ENCODE measurements around the gene CSNK1G2. TPM values are rescaled to one million over a fixed set of nuclear protein-coding genes. Genes with fewer than 3 reads are reported as not detected.
A peak's percentile ranks its signal among the peaks of the same experiment; 100 is the strongest.
"Not testable (repeated sequence)": the region's sequence is repeated elsewhere in the genome, so short reads cannot be mapped to it uniquely, and the experiment has no call there.

Gene CSNK1G2
- total RNA-seq, 5 donors from 2014 or later (not counting 1 experiment from before 2014, with no cell fraction given): 104 to 181 (median 161) TPM

DNA sequence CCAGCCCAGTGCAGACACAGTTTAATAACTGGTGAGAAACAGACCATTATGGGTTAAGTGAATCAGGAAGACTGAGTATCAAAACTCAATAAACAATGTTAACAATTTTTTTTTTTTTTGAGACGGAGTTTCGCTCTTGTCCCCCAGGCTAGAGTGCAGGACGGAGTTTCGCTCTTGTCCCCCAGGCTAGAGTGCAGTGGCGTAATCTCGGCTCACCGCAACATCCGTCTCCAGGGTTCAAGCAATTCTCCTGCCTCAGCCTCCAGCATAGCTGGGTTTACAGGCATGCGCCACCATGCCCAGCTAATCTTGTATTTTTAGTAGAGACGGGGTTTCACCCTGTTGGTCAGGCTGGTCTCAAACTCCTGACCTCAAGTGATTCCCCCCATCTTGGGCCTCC is 47.5 kb downstream of the CSNK1G2 start:
- CTCF ChIA-PET: interaction anchor here in 1 of 2 donors (0.6 kb wide), 1 partner anchor 22 kb away, joined by 3 read pairs; no protein-coding TSS in a partner anchor
- not testable (repeated sequence) for H3K27ac ChIP-seq (ENCODE audit: low read length); H3K4me3 Mint-ChIP-seq; H3K9me3 Mint-ChIP-seq; H3K9me3 ChIP-seq; H3K27ac Mint-ChIP-seq; H3K27me3 ChIP-seq (replicated peaks in 1 of 2; ENCODE audit: control insufficient read depth in 2 of 2, extremely low read depth in 1 of 2, insufficient read depth in 2 of 2, low read length in 1 of 2); H3K27me3 Mint-ChIP-seq; DNase-seq; H3K4me1 ChIP-seq (ENCODE audit: control insufficient read depth in 1 of 2, extremely low read depth in 1 of 2, insufficient read depth in 2 of 2, low read length in 2 of 2); H3K4me1 Mint-ChIP-seq; H3K4me3 ChIP-seq (ENCODE audit: control insufficient read depth in 1 of 2, extremely low read depth in 1 of 2, low read length in 1 of 2); ATAC-seq (replicated peaks in 1 of 4)
- peaks cover 14 to 56% of the 10 kb centered on the region in 2 donors for H3K36me3 ChIP-seq (ENCODE audit: control insufficient read depth in 2 of 2, extremely low read depth in 1 of 2, insufficient read depth in 1 of 2, low read length in 1 of 2)
- peaks cover 12% of the 10 kb centered on the region for H3K36me3 Mint-ChIP-seq
- 99% methylated on average over 8 of the region's 10 CpGs for WGBS (ENCODE audit: insufficient coverage)
- POLR2A ChIA-PET: interaction anchor here in 1 of 2 donors (0.6 kb wide), 1 partner anchor 380 kb away, joined by 3 read pairs; no protein-coding TSS in a partner anchor

DNA sequence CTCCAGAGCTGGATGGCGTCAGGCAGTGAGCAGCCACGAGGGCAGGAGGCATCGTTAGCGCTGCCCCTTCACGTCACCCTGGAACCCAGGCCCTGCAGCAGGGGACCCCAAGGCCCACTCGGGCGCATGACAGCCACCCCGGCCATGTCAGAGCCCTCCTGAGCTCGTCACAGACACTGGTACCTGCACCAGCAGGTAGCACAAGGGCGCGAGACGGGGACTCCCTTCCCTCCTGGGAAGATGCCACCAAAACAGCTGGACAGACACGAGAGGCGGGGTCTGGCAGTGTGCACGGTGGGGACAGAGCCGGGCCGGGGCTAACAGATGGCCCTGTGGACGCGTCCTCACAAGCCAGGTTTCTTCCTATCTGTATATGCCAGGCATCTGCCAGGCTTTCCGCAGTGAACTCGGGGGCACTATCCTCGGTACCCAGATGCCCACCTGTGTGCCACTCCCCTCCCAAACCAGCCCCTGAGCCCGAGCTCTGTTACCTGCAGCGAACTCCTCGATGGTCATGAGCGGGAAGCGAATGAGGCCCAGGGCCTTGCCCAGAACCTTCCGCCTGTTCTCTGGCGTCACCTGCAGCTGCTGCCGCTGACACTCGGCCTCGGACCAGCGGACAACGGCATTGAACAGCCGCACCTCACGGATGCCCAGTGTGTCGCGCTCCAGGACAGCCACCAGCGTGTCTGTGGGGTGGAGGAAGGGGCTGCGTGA is 48.7 kb downstream of the CSNK1G2 start:
- Mint-ChIP-seq H3K9me3 (no peaks in the 10 kb centered on the region), H3K4me1 (no peaks in the 10 kb centered on the region), H3K27me3 (no peaks in the 10 kb centered on the region), H3K27ac (no peak overlapping the region), H3K36me3 (peaks cover 11% of the 10 kb centered on the region), H3K4me3 (no peak overlapping the region)
- no peaks in the 10 kb centered on the region for H3K27me3 ChIP-seq (replicated peaks in 1 of 2; ENCODE audit: control insufficient read depth in 2 of 2, extremely low read depth in 1 of 2, insufficient read depth in 2 of 2, low read length in 1 of 2)
- no peaks in the 10 kb centered on the region for H3K9me3 ChIP-seq
- no peak overlapping the region for H3K4me3 ChIP-seq (ENCODE audit: control insufficient read depth in 1 of 2, extremely low read depth in 1 of 2, low read length in 1 of 2)
- H3K4me1 ChIP-seq (ENCODE audit: control insufficient read depth in 1 of 2, extremely low read depth in 1 of 2, insufficient read depth in 2 of 2, low read length in 2 of 2): no peaks in the 10 kb centered on the region
- WGBS (ENCODE audit: insufficient coverage): 94% methylated on average over 35 of the region's 40 CpGs
- no peak for DNase-seq
- ATAC-seq (replicated peaks in 1 of 4): no peak
- ChIA-PET CTCF (no interaction called here), POLR2A (interaction anchor here in 1 of 2 donors (0.6 kb wide), 1 partner anchor 48 kb away, joined by 7 read pairs; no protein-coding TSS in a partner anchor)
- peaks cover 14 to 56% of the 10 kb centered on the region in 2 donors for H3K36me3 ChIP-seq (ENCODE audit: control insufficient read depth in 2 of 2, extremely low read depth in 1 of 2, insufficient read depth in 1 of 2, low read length in 1 of 2)
- H3K27ac ChIP-seq (ENCODE audit: low read length): no peak overlapping the region

DNA sequence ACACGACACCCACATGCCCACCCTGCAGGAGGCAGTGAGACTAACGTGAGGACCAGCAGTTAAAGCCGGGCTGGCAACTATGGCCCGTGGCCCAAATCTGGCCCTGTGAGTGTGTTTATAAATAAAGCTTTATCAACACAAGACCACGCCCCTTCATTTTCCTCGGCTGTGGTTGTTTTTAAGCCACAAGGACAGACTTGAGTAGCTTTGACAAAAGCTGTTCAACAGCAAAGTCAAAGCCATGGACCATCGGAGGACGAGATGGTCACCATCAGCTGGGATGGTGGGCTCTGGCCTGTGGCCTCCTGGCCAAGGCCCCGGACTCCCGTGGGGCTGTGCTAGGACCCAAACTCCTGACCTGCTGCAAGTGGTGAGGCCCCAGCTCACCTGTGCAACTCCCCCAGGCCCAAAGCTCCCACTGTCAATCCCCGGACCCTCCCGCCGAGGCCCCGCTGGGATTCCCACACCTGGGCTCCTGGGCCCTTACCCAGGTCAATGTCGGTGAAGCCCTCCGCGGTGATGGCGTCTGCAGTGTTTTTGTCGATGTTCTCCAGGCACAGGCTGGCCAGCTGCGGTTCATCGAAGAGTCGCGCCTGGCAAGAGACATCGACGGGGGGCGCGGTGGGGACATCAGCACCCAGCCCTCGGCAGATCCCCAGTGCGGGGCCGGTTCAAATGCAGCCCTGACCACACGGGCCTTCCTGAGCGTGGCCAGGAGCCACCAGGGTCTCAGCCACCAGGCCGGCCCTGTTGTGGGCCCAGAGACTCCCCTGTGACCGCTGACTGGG is 49.5 kb downstream of the CSNK1G2 start:
- no peaks in the 10 kb centered on the region for H3K4me1 ChIP-seq (ENCODE audit: control insufficient read depth in 1 of 2, extremely low read depth in 1 of 2, insufficient read depth in 2 of 2, low read length in 2 of 2)
- H3K4me1 Mint-ChIP-seq: no peaks in the 10 kb centered on the region
- H3K9me3 ChIP-seq: no peaks in the 10 kb centered on the region
- ATAC-seq (replicated peaks in 1 of 4) (no peak), DNase-seq (no peak)
- ChIA-PET POLR2A (no interaction called here), CTCF (interaction anchor here in 1 of 2 donors (1.0 kb wide), 1 partner anchor 404 kb away, joined by 3 read pairs; no protein-coding TSS in a partner anchor)
- no peak overlapping the region for H3K4me3 Mint-ChIP-seq
- H3K9me3 Mint-ChIP-seq: no peaks in the 10 kb centered on the region
- 94% methylated on average over 31 of the region's 34 CpGs for WGBS (ENCODE audit: insufficient coverage)
- no peaks in the 10 kb centered on the region for H3K27me3 Mint-ChIP-seq
- H3K4me3 ChIP-seq (ENCODE audit: control insufficient read depth in 1 of 2, extremely low read depth in 1 of 2, low read length in 1 of 2): no peak overlapping the region
- H3K27ac Mint-ChIP-seq: no peak overlapping the region
- no peak overlapping the region for H3K27ac ChIP-seq (ENCODE audit: low read length)
- H3K36me3 ChIP-seq (ENCODE audit: control insufficient read depth in 2 of 2, extremely low read depth in 1 of 2, insufficient read depth in 1 of 2, low read length in 1 of 2): peaks cover 14 to 49% of the 10 kb centered on the region in 2 donors
- peaks cover 6% of the 10 kb centered on the region for H3K36me3 Mint-ChIP-seq
- H3K27me3 ChIP-seq (replicated peaks in 1 of 2; ENCODE audit: control insufficient read depth in 2 of 2, extremely low read depth in 1 of 2, insufficient read depth in 2 of 2, low read length in 1 of 2): no peaks in the 10 kb centered on the region

GRCh38 chr19:1991018-1991913 is 50.3 kb downstream of the CSNK1G2 start:
- peaks cover 14 to 48% of the 10 kb centered on the region in 2 donors for H3K36me3 ChIP-seq (ENCODE audit: control insufficient read depth in 2 of 2, extremely low read depth in 1 of 2, insufficient read depth in 1 of 2, low read length in 1 of 2)
- Mint-ChIP-seq H3K4me3 (no peak overlapping the region), H3K9me3 (no peaks in the 10 kb centered on the region), H3K4me1 (no peaks in the 10 kb centered on the region), H3K36me3 (peaks cover 11% of the 10 kb centered on the region), H3K27me3 (no peaks in the 10 kb centered on the region), H3K27ac (no peak overlapping the region)
- ChIA-PET POLR2A (no interaction called here), CTCF (interaction anchor here (0.7 to 1.0 kb wide), 2 partner anchors 209 to 403 kb away, joined by 3 to 4 read pairs; no protein-coding TSS in a partner anchor)
- H3K27ac ChIP-seq (ENCODE audit: low read length): no peak overlapping the region
- DNase-seq (no peak), ATAC-seq (replicated peaks in 1 of 4) (no peak)
- H3K4me1 ChIP-seq (ENCODE audit: control insufficient read depth in 1 of 2, extremely low read depth in 1 of 2, insufficient read depth in 2 of 2, low read length in 2 of 2): no peaks in the 10 kb centered on the region
- WGBS (ENCODE audit: insufficient coverage): 93% methylated on average over 16 of the region's 30 CpGs
- H3K27me3 ChIP-seq (replicated peaks in 1 of 2; ENCODE audit: control insufficient read depth in 2 of 2, extremely low read depth in 1 of 2, insufficient read depth in 2 of 2, low read length in 1 of 2): no peaks in the 10 kb centered on the region
- H3K9me3 ChIP-seq: no peaks in the 10 kb centered on the region
- H3K4me3 ChIP-seq (ENCODE audit: control insufficient read depth in 1 of 2, extremely low read depth in 1 of 2, low read length in 1 of 2): no peak overlapping the region

GRCh38 chr19:1992759-1993260 is 51.8 kb downstream of the CSNK1G2 start:
- DNase-seq (peak in 2 of 35 experiments; percentile 40 to 43), ATAC-seq (replicated peaks in 1 of 4) (no peak)
- Mint-ChIP-seq H3K4me3 (no peak overlapping the region), H3K27ac (no peak overlapping the region), H3K36me3 (peaks cover 11% of the 10 kb centered on the region), H3K27me3 (no peaks in the 10 kb centered on the region), H3K9me3 (no peaks in the 10 kb centered on the region), H3K4me1 (peaks cover 0 to 4% (median 0%) of the 10 kb centered on the region in 3 donors)
- no peak overlapping the region for H3K27ac ChIP-seq (ENCODE audit: low read length)
- H3K36me3 ChIP-seq (ENCODE audit: control insufficient read depth in 2 of 2, extremely low read depth in 1 of 2, insufficient read depth in 1 of 2, low read length in 1 of 2): peaks cover 16 to 48% of the 10 kb centered on the region in 2 donors
- no peaks in the 10 kb centered on the region for H3K4me1 ChIP-seq (ENCODE audit: control insufficient read depth in 1 of 2, extremely low read depth in 1 of 2, insufficient read depth in 2 of 2, low read length in 2 of 2)
- H3K9me3 ChIP-seq: no peaks in the 10 kb centered on the region
- H3K4me3 ChIP-seq (ENCODE audit: control insufficient read depth in 1 of 2, extremely low read depth in 1 of 2, low read length in 1 of 2): no peak overlapping the region
- ChIA-PET CTCF (no interaction called here), POLR2A (no interaction called here)
- WGBS (ENCODE audit: insufficient coverage): 96% methylated on average over 27 of the region's 44 CpGs
- H3K27me3 ChIP-seq (replicated peaks in 1 of 2; ENCODE audit: control insufficient read depth in 2 of 2, extremely low read depth in 1 of 2, insufficient read depth in 2 of 2, low read length in 1 of 2): no peaks in the 10 kb centered on the region

All from T-cell (primary cell).